Muscle layer of colon (tissue), 2 donors: ENCODE measurements around the gene CASP10.

Experiments
- H3K27ac ChIP-seq: one replicate; pipeline ENCODE4 v1.7.0; 2013; ENCODE audit warnings: low read depth, mild to moderate bottlenecking, low read length, moderate library complexity
- H3K27me3 ChIP-seq, 2 donors: one replicate each; pipeline ENCODE4 v1.7.0; 2013; ENCODE audit warnings: low read length in 2 of 2, mild to moderate bottlenecking in 2 of 2; ENCODE audit not compliant: insufficient read depth in 2 of 2, control insufficient read depth in 1 of 2
- H3K36me3 ChIP-seq: one replicate; pipeline ENCODE4 v1.7.0; 2013; ENCODE audit warnings: mild to moderate bottlenecking, low read length; ENCODE audit not compliant: insufficient read depth
- H3K4me1 ChIP-seq: one replicate; pipeline ENCODE4 v1.7.0; 2013; ENCODE audit warnings: mild to moderate bottlenecking, low read length; ENCODE audit not compliant: insufficient read depth
- H3K4me3 ChIP-seq, 2 donors: one replicate each; pipeline ENCODE4 v1.7.0; 2013; ENCODE audit warnings: low read length in 2 of 2, low read depth in 1 of 2, mild to moderate bottlenecking in 1 of 2, moderate library complexity in 1 of 2
- H3K9ac ChIP-seq: one replicate; pipeline ENCODE4 v1.7.0; 2013; ENCODE audit warnings: low read length
- H3K9me3 ChIP-seq: one replicate; pipeline ENCODE4 v1.7.0; 2013; ENCODE audit warnings: mild to moderate bottlenecking, low read length
- donor health status: abdominal sarcoma.
- donor health status: Adenocarcinoma of cecum.

The CASP10 gene

DNA sequence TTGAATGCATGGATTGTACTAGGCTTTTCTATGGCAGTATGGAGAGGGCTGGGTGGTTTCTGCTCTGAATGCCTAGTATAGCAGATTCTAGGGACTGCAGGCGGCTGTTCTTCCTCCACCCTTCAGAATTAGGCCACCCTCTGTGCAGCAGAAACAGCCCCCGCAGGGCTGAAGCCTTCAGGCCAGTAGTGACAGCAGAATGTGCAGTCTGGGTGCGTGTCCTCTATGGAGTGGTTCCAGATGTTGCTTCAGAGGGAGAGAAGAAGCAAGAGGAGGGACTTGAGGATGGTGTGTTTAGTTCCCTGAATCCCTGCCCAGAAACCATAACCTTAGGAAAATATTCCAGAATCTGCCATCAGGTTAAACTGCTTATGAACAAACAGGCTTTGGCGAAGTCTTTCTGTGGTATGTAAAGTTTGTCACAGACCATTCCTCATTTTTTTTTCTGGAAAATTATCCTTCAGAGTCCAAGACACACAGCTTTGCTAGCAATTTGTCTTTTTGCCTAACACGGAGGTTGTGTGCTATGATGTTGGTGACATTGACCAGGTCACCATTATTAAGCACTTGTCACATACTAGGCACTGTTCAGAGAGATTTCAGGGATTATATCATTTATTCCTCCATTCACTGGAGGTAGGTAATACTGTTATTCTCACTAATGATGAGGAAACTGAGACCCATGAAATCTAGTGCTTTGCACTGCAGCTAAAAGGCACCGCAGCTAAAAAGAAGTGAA is 21.1 kb downstream of the CASP10 start:
- H3K9me3 ChIP-seq = no peaks in the 10 kb centered on the region
- H3K36me3 ChIP-seq = no peaks in the 10 kb centered on the region

DNA sequence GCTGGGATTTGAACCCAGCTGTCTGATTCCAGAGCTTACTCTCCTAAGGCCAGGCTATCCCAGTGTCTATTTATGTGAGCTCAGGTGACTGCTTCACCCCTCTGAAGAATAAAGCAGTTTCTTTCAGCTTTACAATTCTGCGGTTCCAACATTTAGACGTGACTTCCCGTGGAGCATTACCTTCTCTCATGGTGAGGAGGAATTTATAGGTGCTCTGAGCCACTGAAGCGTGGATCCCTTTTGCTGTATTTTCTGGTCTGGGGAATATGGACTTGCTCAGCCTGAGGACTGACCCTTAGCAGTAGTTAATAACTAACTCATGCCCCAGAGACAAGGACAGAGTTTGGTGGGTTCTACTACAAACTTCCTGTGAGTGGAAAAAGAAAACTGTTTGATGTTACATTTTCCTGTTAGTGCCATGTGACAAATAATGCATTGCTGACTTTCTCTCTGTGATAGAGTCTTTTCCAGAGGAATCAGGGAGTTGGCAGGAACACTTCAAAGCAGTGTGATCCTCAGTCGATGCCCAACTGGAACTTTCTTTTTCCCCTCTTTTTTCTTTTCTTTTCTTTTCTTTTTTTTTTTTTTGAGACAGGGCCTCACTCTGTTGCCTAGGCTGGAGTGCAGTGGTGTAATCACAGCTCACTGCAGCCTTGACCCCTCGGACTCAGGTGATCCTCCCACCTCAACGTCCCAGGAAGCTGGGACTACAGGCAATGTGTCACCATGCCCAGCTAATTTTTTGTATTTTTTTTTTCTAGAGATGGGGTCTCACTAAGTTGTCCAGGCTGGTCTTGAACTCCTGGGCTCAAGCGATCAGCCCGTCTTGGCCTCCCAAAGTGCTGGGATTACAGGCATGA is 21.9 kb downstream of the CASP10 start:
- H3K27ac ChIP-seq = no peak overlapping the region
- H3K36me3 ChIP-seq = no peaks in the 10 kb centered on the region
- peaks cover 16% of the 10 kb centered on the region for H3K4me1 ChIP-seq
- H3K27me3 ChIP-seq = no peaks in the 10 kb centered on the region
- H3K9ac ChIP-seq = no peak overlapping the region
- H3K9me3 ChIP-seq = no peaks in the 10 kb centered on the region
- H3K4me3 ChIP-seq = no peak overlapping the region

More for the DNA sequence above, 21.1 kb downstream of the CASP10 start:
- no peaks in the 10 kb centered on the region for H3K27me3 ChIP-seq
- no peak overlapping the region for H3K9ac ChIP-seq
- H3K27ac ChIP-seq = peak overlapping the region; percentile 12
- H3K4me1 ChIP-seq = peaks cover 16% of the 10 kb centered on the region
- H3K4me3 ChIP-seq = no peak overlapping the region

GRCh38 chr2:201205515-201205849 is 22.5 kb downstream of the CASP10 start:
- Histone ChIP-seq H3K27ac (no peak overlapping the region), H3K27me3 (no peaks in the 10 kb centered on the region), H3K9me3 (no peaks in the 10 kb centered on the region), H3K4me1 (peaks cover 16% of the 10 kb centered on the region), H3K9ac (no peak overlapping the region), H3K4me3 (no peak overlapping the region), H3K36me3 (no peaks in the 10 kb centered on the region)

DNA sequence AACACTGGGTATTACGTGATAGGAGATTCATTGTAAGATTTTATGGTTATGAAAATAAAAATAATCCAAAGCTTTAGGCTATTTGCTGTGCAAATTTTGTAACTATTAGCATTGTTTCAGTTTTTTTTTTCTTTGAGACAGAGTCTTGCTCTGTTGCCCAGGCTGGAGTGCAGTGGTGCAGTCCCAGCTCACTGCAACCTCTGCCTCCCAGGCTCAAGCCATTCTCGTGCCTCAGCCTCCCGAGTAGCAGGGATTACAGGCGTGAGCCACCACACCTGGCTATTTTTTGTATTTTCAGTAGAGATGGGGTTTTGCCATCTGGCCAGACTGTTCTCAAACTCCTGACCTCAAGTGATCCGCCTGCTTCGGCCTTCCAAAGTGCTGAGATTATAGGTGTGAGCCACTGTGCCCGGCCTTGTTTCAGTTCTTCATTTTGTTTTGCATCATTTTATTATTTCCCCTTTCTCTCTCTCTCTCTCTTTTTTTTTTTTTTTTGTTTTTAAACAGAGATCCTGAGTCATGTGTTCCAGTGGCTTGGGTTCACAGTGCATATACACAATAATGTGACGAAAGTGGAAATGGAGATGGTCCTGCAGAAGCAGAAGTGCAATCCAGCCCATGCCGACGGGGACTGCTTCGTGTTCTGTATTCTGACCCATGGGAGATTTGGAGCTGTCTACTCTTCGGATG is 25.8 kb downstream of the CASP10 start:
- Histone ChIP-seq H3K4me3 (no peak overlapping the region), H3K36me3 (no peaks in the 10 kb centered on the region), H3K9me3 (no peaks in the 10 kb centered on the region), H3K9ac (no peak overlapping the region), H3K27ac (no peak overlapping the region), H3K4me1 (peaks cover 13% of the 10 kb centered on the region), H3K27me3 (no peaks in the 10 kb centered on the region)

DNA sequence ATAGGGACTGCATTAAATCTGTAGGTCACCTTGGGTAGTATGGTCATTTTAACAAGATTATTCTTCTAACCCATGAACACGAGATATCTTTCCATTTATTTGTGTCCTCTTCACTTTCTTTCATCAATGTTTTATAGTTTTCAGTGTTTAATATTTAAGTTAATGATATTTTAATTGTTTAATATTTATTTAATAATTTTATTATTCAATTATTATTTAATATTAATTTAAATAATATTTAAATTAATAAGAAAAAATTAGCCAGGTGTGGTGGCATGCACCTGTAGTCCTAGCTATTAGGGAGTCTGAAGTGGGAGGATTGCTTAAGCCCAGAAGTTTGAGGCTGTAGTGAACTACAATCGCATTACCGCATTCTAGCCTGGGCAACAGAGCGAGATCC is 33.0 kb downstream of the CASP10 start:
- Histone ChIP-seq H3K27ac (no peak overlapping the region), H3K9me3 (no peaks in the 10 kb centered on the region), H3K4me1 (no peaks in the 10 kb centered on the region), H3K27me3 (no peaks in the 10 kb centered on the region), H3K4me3 (no peak overlapping the region), H3K36me3 (no peaks in the 10 kb centered on the region), H3K9ac (no peak overlapping the region)

- no peaks in the 10 kb centered on the region for H3K27me3 ChIP-seq
- no peak overlapping the region for H3K9ac ChIP-seq
- H3K9me3 ChIP-seq = no peaks in the 10 kb centered on the region
- no peak overlapping the region for H3K4me3 ChIP-seq
- H3K36me3 ChIP-seq = no peaks in the 10 kb centered on the region
- no peak overlapping the region for H3K27ac ChIP-seq
- no peaks in the 10 kb centered on the region for H3K4me1 ChIP-seq
Measured at GRCh38 chr2:201216918-201217317, 34.0 kb downstream of the CASP10 start.

DNA sequence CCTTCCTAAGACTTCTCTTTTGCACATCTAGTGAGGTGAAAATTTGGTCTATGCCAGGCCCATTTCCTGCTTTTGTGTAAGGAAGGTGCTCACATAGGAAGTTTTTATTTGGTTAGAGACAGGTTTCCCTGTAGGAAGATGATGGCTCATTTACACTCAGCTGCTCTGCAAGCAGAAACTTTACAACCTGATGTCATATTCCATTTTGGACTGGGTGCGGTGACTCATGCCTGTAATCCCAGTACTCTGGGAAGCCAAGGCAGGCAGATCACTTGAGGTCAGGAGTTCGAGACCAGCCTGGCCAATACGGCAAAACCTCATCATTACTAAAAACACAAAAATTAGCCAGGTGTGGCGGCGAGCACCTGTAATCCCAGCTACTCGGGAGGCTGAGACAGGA is 35.8 kb downstream of the CASP10 start:
- H3K9ac ChIP-seq = no peak overlapping the region
- no peak overlapping the region for H3K4me3 ChIP-seq
- H3K27me3 ChIP-seq = no peaks in the 10 kb centered on the region
- no peaks in the 10 kb centered on the region for H3K9me3 ChIP-seq
- H3K4me1 ChIP-seq = no peaks in the 10 kb centered on the region
- H3K36me3 ChIP-seq = no peaks in the 10 kb centered on the region
- H3K27ac ChIP-seq = no peak overlapping the region

DNA sequence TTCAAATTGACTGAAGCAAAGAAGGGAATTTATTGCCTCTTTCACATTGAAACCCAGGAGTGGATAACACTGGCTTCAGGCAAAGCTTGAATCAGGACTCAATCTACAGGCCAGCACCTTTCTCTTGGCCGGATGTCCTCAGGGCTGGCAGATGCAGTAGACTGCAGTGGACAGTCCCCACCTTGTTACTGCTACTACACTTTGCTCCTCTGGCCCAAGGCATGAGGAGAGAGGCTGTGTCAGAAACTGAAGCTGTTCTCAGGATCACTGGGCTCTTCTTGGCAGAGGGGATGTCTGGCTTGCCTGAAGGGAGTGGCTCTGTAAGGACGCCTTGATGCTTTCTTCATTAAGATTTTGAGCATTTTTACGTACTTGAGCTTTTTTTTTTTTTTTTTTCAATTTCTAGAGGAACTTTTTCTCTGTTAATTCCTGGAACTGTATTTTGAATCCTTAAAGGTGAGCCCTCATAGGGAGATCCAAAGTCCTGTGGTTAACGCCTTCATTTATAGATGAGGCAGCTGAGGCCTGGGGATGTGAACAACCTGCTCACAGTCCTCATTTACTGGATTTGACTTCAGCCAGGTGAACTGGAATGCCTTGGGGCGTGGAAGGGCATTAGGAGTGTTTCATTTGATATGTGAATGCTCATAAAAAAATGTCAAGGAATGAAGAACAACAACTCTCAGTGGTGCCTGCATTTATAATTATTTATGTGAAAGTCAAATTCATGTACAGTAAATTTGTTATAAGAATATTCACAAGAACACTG is 36.6 kb downstream of the CASP10 start:
- Histone ChIP-seq H3K9ac (no peak overlapping the region), H3K4me1 (no peaks in the 10 kb centered on the region), H3K4me3 (no peak overlapping the region), H3K9me3 (no peaks in the 10 kb centered on the region), H3K27me3 (no peaks in the 10 kb centered on the region), H3K36me3 (no peaks in the 10 kb centered on the region), H3K27ac (no peak overlapping the region)

GRCh38 chr2:201220102-201220570 is 37.2 kb downstream of the CASP10 start:
- Histone ChIP-seq H3K4me3 (no peak overlapping the region), H3K9me3 (no peaks in the 10 kb centered on the region), H3K9ac (no peak overlapping the region), H3K36me3 (no peaks in the 10 kb centered on the region), H3K27ac (no peak overlapping the region), H3K27me3 (no peaks in the 10 kb centered on the region), H3K4me1 (no peaks in the 10 kb centered on the region)

DNA sequence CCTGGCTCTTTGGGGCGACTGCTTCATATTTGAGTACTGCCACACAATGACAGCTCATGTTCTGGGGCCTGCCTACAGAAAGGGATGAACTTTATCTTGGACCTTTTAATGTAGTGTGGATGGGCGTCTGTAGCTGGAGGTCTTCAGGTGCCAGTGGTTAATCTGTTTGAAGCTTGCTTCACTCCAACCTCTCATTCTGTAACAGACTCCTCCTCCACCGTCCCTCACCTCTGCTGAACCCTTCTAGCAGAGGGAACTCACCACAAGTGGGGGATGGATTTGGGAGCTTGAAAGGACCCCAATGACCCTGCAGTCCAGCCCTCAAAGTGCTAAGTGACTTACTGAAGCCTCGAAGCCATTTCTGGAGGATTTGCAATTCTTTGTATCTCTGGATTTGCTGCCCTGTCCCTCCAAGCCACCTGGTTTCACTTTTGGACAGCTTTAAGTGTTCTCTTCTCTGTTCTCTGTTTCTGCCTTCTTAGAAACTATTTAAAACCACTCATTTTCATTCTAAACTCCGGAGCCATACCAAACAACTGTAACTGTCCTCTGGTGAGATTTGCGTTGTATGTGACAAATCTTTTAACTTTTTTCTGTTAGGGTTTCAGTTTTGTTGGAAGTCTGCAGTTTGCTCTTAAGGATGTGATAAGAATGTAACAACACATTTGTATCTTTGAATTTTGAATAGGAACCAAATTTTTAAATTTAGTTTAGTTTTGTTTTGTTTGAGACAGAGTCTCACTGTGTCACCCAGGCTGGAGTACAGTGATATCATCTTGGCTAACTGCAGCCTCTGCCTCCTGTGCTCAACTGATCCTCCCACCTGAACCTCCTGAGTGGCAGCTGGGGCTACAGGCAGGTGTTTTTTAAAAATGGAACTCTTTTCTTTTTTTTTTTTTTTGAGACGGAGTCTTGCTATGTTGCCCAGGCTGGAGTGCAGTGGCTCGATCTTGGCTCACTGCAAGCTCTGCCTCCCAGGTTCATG is 40.4 kb downstream of the CASP10 start:
- H3K4me3 ChIP-seq = no peak overlapping the region
- H3K9ac ChIP-seq = no peak overlapping the region
- no peak overlapping the region for H3K27ac ChIP-seq
- no peaks in the 10 kb centered on the region for H3K36me3 ChIP-seq
- H3K4me1 ChIP-seq = no peaks in the 10 kb centered on the region
- H3K27me3 ChIP-seq = no peaks in the 10 kb centered on the region
- no peaks in the 10 kb centered on the region for H3K9me3 ChIP-seq
